PC-3 (cell line): Measurements from ENCODE around the gene SEC23A.

Experiments used
- CTCF ChIP-seq: fragments of 300-600 bp; sonication (generic); conservative IDR thresholded peaks from 2 replicates; pipeline ENCODE4 v1.5.1; 2017; ENCODE audit warnings: antibody characterized with exemption, low read depth, mild to moderate bottlenecking, low read length
- EZH2 ChIP-seq: fragments of 300-600 bp; sonication (generic); IDR thresholded peaks from one replicate; pipeline ENCODE4 v1.6.1; 2017; ENCODE audit warnings: antibody characterized with exemption, mild to moderate bottlenecking, low read length; ENCODE audit not compliant: unreplicated experiment

GRCh38 chr14:39034481-39035296 is 68.3 kb downstream of the SEC23A start:
- TF ChIP-seq CTCF = no peak; the same call in 1 of the 2 replicates
- no peak for TF ChIP-seq EZH2
